MM.1S (cell line): ENCODE data around the gene MIPOL1.
"Not testable (repeated sequence)": the region's sequence is repeated elsewhere in the genome, so short reads cannot be mapped to it uniquely, and the experiment has no call there.

ENCODE experiments used
- DNase-seq: peaks from one replicate; pipeline ENCODE4 v3.0.0-alpha.2; 2015
- H2AFZ ChIP-seq: fragments of 300-600 bp; sonication (generic); 2 replicates; pipeline ENCODE4 v1.6.0; 2016; ENCODE audit warnings: antibody characterized with exemption, low read length
- H3F3A ChIP-seq: fragments of 300-600 bp; sonication (generic); 2 replicates; pipeline ENCODE4 v1.6.1; 2016; ENCODE audit warnings: mild to moderate bottlenecking, antibody characterized with exemption, low read length, moderate library complexity, mixed read lengths; ENCODE audit not compliant: insufficient read depth
- H3K27ac ChIP-seq: fragments of 300-600 bp; sonication (generic); 2 replicates; pipeline ENCODE4 v1.5.1; 2016; ENCODE audit warnings: mild to moderate bottlenecking, low read length
- H3K27me3 ChIP-seq: fragments of 300-600 bp; sonication (generic); replicated peaks from 2 replicates; pipeline ENCODE4 v1.6.0; 2016; ENCODE audit warnings: low read length; ENCODE audit not compliant: insufficient read depth
- H3K36me3 ChIP-seq: fragments of 300-600 bp; sonication (generic); replicated peaks from 2 replicates; pipeline ENCODE4 v1.6.1; 2016; ENCODE audit warnings: mild to moderate bottlenecking, low read length, mixed read lengths; ENCODE audit not compliant: insufficient read depth
- H3K4me1 ChIP-seq: fragments of 300-600 bp; sonication (generic); 2 replicates; pipeline ENCODE4 v1.6.1; 2016; ENCODE audit warnings: low read length, mixed read lengths
- H3K4me2 ChIP-seq: fragments of 300-600 bp; sonication (generic); 2 replicates; pipeline ENCODE4 v1.6.0; 2016; ENCODE audit warnings: low read depth, low read length
- H3K4me3 ChIP-seq: fragments of 300-600 bp; sonication (generic); 2 replicates; pipeline ENCODE4 v1.5.1; 2016; ENCODE audit warnings: low read length, mixed read lengths
- H3K79me2 ChIP-seq: fragments of 300-600 bp; sonication (generic); 2 replicates; pipeline ENCODE4 v1.6.1; 2016; ENCODE audit warnings: mixed run types, low read length, mixed read lengths
- H3K9ac ChIP-seq: fragments of 300-600 bp; sonication (generic); 2 replicates; pipeline ENCODE4 v1.6.1; 2016; ENCODE audit warnings: low read length, mixed read lengths
- H3K9me2 ChIP-seq: fragments of 300-600 bp; sonication (generic); replicated peaks from 2 replicates; pipeline ENCODE4 v1.6.1; 2016; ENCODE audit warnings: mild to moderate bottlenecking, low read length, mixed read lengths; ENCODE audit not compliant: insufficient read depth
- H3K9me3 ChIP-seq: fragments of 300-600 bp; sonication (generic); replicated peaks from 2 replicates; pipeline ENCODE4 v1.6.1; 2016; ENCODE audit warnings: mild to moderate bottlenecking, low read length, mixed read lengths; ENCODE audit not compliant: insufficient read depth
- H4K20me1 ChIP-seq: fragments of 300-600 bp; sonication (generic); 2 replicates; pipeline ENCODE4 v1.6.1; 2016; ENCODE audit warnings: mild to moderate bottlenecking, low read length, moderate library complexity, mixed read lengths; ENCODE audit not compliant: insufficient read depth
- EZH2 ChIP-seq: fragments of 300-600 bp; sonication (generic); optimal IDR thresholded peaks from 2 replicates; pipeline ENCODE3; 2017; ENCODE audit warnings: low read depth, mild to moderate bottlenecking, antibody characterized with exemption, low read length, mixed read lengths
- EZH2phosphoT487 ChIP-seq: fragments of 300-600 bp; sonication (generic); IDR thresholded peaks from 2 replicates; pipeline ENCODE4 v1.6.1; 2018; ENCODE audit warnings: antibody characterized with exemption, low read length
- TF ChIP-seq, protein P1 (sequence below): fragments of 300-600 bp; sonication (generic); IDR thresholded peaks from 2 replicates; pipeline ENCODE4 v1.5.1; 2016; ENCODE audit warnings: antibody characterized with exemption, low read length, mixed read lengths

Gene MIPOL1

DNA sequence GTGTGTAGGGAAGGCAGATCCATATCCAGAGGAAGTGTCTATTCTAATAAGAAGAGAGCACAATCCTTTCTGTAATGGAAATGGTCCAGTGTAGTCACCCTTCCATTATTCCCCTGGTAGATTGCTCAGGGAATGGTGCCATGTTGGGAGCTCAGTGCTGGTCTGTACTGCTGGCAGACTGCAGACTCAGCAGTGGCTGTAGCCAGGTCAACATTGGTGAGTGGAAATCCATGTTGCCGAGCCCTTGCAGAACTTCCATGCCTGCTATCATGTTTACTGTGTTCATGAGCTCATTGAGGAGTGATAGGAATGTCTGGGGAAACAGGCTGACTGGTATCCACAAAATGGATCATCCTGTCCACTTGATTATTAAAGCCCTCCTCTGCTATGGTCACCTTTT is 128.7 kb downstream of the MIPOL1 start:
- Histone ChIP-seq H3K9me2 (no peaks in the 10 kb centered on the region), H3K27me3 (no peaks in the 10 kb centered on the region), H3K4me1 (no peaks in the 10 kb centered on the region), H3K27ac (no peak overlapping the region), H3F3A (no peaks in the 10 kb centered on the region), H2AFZ (no peak overlapping the region), H3K79me2 (no peaks in the 10 kb centered on the region), H3K4me3 (no peak overlapping the region), H3K9me3 (no peaks in the 10 kb centered on the region), H4K20me1 (no peaks in the 10 kb centered on the region), H3K9ac (no peak overlapping the region), H3K4me2 (no peak overlapping the region), H3K36me3 (no peaks in the 10 kb centered on the region)
- TF ChIP-seq, protein P1, sequence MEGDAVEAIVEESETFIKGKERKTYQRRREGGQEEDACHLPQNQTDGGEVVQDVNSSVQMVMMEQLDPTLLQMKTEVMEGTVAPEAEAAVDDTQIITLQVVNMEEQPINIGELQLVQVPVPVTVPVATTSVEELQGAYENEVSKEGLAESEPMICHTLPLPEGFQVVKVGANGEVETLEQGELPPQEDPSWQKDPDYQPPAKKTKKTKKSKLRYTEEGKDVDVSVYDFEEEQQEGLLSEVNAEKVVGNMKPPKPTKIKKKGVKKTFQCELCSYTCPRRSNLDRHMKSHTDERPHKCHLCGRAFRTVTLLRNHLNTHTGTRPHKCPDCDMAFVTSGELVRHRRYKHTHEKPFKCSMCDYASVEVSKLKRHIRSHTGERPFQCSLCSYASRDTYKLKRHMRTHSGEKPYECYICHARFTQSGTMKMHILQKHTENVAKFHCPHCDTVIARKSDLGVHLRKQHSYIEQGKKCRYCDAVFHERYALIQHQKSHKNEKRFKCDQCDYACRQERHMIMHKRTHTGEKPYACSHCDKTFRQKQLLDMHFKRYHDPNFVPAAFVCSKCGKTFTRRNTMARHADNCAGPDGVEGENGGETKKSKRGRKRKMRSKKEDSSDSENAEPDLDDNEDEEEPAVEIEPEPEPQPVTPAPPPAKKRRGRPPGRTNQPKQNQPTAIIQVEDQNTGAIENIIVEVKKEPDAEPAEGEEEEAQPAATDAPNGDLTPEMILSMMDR = no peak
- TF ChIP-seq EZH2 = no peak
- TF ChIP-seq EZH2phosphoT487 = no peak
- DNase-seq = no peak

DNA sequence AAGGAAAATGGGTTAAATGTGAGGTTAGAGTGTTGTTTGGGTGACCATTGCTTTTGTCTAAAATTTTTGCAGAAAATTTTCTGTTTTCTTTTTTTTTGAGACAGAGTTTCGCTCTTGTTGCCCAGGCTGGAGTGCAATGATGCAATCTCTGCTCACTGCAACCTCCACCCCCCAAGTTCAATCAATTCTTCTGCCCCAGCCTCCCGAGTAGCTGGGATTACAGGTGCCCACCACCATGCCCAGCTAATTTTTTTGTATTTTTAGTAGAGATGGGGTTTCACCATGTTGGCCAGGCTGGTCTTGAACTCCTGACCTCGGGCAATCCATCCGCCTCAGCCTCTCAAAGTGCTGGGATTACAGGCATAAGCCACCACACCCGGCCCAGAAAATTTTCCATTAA is 130.2 kb downstream of the MIPOL1 start:
- not testable (repeated sequence) for H3K4me1 ChIP-seq, H3K4me2 ChIP-seq, DNase-seq, H4K20me1 ChIP-seq, H3K9ac ChIP-seq, H3F3A ChIP-seq, H3K9me3 ChIP-seq, H2AFZ ChIP-seq, H3K9me2 ChIP-seq, H3K36me3 ChIP-seq, H3K4me3 ChIP-seq, H3K27me3 ChIP-seq, H3K27ac ChIP-seq, H3K79me2 ChIP-seq

DNA sequence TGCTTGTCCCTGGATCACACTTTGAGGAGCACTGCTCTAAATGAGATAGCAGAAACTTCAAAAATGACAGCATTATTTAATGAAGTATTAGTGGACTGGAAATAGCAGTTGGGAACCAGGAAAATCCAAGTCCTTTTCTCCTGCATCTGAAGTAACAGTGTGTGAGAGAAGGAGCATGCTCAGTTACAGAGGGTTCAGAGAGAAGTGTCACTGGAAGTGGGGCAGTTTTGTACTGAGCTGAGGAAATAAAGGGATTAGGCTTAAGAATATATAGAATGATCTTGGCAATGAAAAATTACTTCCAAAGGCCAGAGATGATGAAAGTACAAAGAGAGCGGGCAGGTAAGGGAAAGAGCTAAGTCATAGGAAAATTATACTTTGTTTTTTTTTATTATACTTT is 130.9 kb downstream of the MIPOL1 start:
- Histone ChIP-seq H3K27me3 (no peaks in the 10 kb centered on the region), H3K27ac (no peak overlapping the region), H3K4me2 (no peak overlapping the region)

More for the DNA sequence above, 130.9 kb downstream of the MIPOL1 start:
- no peaks in the 10 kb centered on the region for H3K4me1 ChIP-seq
- no peaks in the 10 kb centered on the region for H3K79me2 ChIP-seq
- no peaks in the 10 kb centered on the region for H4K20me1 ChIP-seq
- DNase-seq = no peak
- H3F3A ChIP-seq = no peaks in the 10 kb centered on the region
- no peak overlapping the region for H3K9ac ChIP-seq
- no peaks in the 10 kb centered on the region for H3K9me3 ChIP-seq
- H3K9me2 ChIP-seq = no peaks in the 10 kb centered on the region
- no peaks in the 10 kb centered on the region for H3K36me3 ChIP-seq
- TF ChIP-seq, protein P1 = no peak
- no peak for TF ChIP-seq EZH2phosphoT487
- TF ChIP-seq EZH2 = no peak
- H3K4me3 ChIP-seq = no peak overlapping the region
- H2AFZ ChIP-seq = no peak overlapping the region
